ENCODE measurements around the gene PLOD2.

Gene PLOD2

DNA sequence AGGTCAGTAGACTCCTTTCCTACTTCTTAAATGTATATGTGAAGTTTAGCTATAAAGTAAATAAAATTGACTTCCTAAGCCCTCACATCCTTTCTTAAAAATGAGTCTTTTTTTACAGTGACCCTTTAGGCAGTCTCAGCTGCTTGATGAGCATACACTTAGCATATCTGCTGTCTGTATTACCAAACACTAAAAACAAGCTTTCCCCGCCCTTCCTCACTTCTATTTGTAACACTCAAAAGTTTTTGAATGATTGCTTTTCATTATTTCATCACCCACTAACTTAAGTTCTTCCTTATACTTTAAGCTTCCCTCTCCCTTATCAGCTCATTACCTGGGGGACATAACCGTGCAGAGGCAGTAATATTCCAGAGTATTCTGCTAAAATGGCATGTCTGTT is 89.4 kb downstream of the PLOD2 start:
- no peak for DNase-seq (ENCODE audit: low read depth)
- H3K4me3 ChIP-seq (ENCODE audit: low read depth, low read length): no peak overlapping the region
- TF ChIP-seq, protein P1, sequence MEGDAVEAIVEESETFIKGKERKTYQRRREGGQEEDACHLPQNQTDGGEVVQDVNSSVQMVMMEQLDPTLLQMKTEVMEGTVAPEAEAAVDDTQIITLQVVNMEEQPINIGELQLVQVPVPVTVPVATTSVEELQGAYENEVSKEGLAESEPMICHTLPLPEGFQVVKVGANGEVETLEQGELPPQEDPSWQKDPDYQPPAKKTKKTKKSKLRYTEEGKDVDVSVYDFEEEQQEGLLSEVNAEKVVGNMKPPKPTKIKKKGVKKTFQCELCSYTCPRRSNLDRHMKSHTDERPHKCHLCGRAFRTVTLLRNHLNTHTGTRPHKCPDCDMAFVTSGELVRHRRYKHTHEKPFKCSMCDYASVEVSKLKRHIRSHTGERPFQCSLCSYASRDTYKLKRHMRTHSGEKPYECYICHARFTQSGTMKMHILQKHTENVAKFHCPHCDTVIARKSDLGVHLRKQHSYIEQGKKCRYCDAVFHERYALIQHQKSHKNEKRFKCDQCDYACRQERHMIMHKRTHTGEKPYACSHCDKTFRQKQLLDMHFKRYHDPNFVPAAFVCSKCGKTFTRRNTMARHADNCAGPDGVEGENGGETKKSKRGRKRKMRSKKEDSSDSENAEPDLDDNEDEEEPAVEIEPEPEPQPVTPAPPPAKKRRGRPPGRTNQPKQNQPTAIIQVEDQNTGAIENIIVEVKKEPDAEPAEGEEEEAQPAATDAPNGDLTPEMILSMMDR (IDR thresholded peaks at IDR 0.05; ENCODE audit: control insufficient read depth, extremely low read depth, insufficient read depth): no peak

DNA sequence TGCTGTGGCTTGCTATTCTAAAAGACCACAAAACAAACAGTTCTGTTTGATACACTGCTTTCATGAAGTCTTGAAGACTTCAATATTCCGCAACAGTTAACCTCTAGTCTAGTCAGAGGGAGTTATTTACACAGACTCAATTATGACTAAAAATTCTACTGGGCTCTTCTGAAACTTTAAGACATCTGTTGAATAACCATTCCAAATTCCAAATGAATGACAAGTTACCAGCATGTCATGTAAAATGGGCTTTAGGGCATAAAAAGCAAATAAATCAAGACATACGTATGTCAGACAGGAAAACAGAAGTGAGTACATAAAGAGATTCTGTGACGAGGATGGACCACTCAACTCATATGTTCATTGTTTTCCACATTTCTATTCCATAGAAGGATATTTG is 93.9 kb downstream of the PLOD2 start:
- DNase-seq (ENCODE audit: low read depth): no peak
- H3K4me3 ChIP-seq (ENCODE audit: low read depth, low read length): no peak overlapping the region
- TF ChIP-seq, protein P1 (IDR thresholded peaks at IDR 0.05; ENCODE audit: control insufficient read depth, extremely low read depth, insufficient read depth): no peak

DNA sequence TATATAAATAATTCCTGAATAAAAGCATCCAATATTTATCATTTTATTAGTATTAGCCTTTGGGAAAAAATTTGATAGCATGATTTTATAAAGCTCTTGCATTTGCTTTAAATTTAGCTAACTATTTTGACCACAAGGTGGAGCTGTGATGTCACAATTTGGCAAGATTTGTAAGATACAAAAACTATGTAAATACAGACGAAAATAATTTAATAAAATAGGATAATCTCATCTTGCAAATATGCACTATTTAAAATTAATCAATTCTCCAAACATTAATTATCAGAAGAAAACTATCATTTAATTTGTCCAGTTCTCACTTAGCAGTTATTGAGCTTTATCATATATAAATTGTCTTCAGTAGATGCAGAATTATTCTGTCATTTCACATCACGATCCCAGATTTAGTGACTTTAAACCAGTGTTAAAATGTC is 95.4 kb downstream of the PLOD2 start:
- DNase-seq (ENCODE audit: low read depth): peak; percentile 33
- no peak overlapping the region for H3K4me3 ChIP-seq (ENCODE audit: low read depth, low read length)
- TF ChIP-seq, protein P1 (IDR thresholded peaks at IDR 0.05; ENCODE audit: control insufficient read depth, extremely low read depth, insufficient read depth): peak; percentile 60

DNA sequence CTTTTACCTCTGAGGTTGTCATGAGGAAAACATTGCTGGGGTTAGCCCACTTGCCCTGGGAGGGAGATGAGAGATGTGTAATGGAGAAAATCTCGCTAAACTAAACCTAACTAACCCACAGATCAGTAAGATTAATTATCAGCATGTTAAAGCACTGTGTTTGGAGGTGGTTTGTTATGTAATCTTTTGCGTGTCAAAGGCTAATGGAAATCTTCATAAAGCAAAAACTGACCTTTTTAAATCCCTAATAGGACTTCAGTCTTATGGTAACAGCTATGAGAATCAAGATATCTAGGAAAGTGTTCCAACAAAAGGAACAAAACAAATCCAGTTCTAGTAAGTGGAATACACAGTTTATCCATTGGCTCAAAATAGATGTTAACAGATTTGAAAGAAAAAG is 102.7 kb downstream of the PLOD2 start:
- no peak overlapping the region for H3K4me3 ChIP-seq (ENCODE audit: low read depth, low read length)
- TF ChIP-seq, protein P1 (IDR thresholded peaks at IDR 0.05; ENCODE audit: control insufficient read depth, extremely low read depth, insufficient read depth): no peak
- DNase-seq (ENCODE audit: low read depth): no peak

DNA sequence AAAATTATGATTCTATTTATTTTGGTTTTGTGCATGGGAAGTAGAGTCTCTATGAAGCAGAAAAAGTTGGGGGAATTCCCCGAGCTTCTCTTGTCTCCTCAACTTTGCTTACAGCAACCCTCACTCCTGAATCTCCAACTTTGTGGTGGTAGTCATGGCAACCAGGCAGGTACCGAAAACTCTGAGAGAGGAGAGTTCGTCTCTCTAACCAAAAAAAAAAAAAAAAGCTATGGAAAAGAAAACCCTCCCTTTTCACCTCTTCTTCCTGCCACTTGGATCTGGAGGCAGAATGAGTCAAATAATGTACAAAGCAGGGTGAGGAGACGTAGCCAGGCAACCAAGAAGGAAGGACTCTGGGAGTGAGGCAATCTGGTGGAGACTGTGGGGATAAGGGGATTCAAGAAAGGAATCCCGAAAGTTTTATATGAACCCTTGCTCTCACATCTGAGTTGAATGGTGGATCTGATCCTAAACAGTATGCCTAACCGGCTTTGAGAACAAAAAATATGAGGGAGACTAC is 108.1 kb downstream of the PLOD2 start:
- TF ChIP-seq, protein P1 (IDR thresholded peaks at IDR 0.05; ENCODE audit: control insufficient read depth, extremely low read depth, insufficient read depth): no peak
- H3K4me3 ChIP-seq (ENCODE audit: low read depth, low read length): no peak overlapping the region
- DNase-seq (ENCODE audit: low read depth): no peak

DNA sequence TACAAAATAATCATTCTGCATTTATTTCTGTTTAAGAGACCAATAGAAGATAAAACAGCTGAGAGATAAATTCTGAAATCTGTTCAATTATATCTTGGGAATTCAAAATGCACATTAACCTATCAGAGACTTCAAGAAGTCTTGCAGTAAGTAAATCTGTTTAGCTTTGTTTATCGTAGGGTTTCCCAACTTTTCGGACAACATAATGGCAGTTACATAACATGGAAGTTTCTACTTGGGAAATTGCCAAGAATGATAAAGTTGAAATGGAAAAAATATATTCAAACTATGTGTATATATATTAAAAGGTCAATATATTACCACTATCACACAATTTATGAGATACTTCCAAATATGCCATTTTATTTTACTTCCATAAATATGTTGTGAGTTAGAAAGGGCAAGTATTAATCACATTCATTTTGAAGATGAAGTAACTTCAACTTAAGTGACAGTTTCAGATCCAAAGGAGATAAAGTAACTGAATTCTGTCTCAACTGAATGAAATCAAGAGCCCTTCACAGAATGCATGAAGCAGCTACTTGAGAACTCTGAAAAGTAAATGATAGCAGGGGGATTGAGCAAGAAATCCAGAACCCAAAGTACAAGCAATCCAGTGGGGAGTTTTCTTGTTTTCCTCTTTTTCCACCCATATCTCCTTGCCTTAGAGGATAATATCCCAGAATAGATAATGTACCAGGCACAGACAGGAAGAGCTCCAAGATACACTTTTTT is 108.8 kb downstream of the PLOD2 start:
- TF ChIP-seq, protein P1 (IDR thresholded peaks at IDR 0.05; ENCODE audit: control insufficient read depth, extremely low read depth, insufficient read depth): no peak
- DNase-seq (ENCODE audit: low read depth): no peak
- H3K4me3 ChIP-seq (ENCODE audit: low read depth, low read length): no peak overlapping the region

DNA sequence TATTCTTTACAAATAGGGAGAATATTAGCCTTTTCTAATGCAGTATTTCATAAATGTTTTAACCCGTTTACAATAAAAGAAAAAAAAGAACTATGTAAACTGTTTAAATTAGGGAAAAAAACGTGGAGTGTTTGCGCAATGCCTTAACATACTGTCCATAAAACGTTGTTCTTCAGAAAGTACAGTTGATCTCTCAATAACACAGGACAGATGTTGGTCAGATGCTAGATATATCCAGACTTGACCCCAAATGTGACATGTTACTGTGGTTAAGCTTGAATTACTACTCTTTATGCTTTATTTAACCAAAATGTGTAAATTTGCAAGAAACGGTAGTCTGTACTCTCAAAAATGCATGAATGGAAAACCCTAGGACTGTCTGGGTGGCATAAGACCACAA is 110.3 kb downstream of the PLOD2 start:
- TF ChIP-seq, protein P1 (IDR thresholded peaks at IDR 0.05; ENCODE audit: control insufficient read depth, extremely low read depth, insufficient read depth): no peak
- no peak for DNase-seq (ENCODE audit: low read depth)
- no peak overlapping the region for H3K4me3 ChIP-seq (ENCODE audit: low read depth, low read length)

Data from LNCaP clone FGC (cell line).